Liver (tissue), 9 donors: ENCODE measurements around the gene NRROS. TPM values are rescaled to one million over a fixed set of nuclear protein-coding genes. Genes with fewer than 3 reads are reported as not detected.

Experiments
- DNase-seq: peaks from one replicate; pipeline ENCODE4 v3.0.0-alpha.2; 2017; ENCODE audit warnings: low spot score
- H3K27ac ChIP-seq, 2 donors: one replicate each; pipeline ENCODE4 v1.7.0; 2013; ENCODE audit warnings: inconsistent platforms in 2 of 2, low read length in 2 of 2, control low read depth in 1 of 2, low read depth in 1 of 2, mild to moderate bottlenecking in 1 of 2
- H3K27me3 ChIP-seq, 4 donors: one replicate each; pipeline versions ENCODE4 v1.6.1 to v1.7.0; 2013; ENCODE audit warnings: low read length in 3 of 4, inconsistent platforms in 1 of 4, mild to moderate bottlenecking in 1 of 4, moderate library complexity in 1 of 4; ENCODE audit not compliant: control insufficient read depth in 4 of 4, insufficient read depth in 4 of 4
- H3K36me3 ChIP-seq, 4 donors: one replicate each; pipeline versions ENCODE4 v1.6.1 to v1.7.0; 2013; ENCODE audit warnings: low read length in 3 of 4, mild to moderate bottlenecking in 3 of 4, low read depth in 1 of 4, moderate library complexity in 1 of 4; ENCODE audit not compliant: control insufficient read depth in 4 of 4, insufficient read depth in 3 of 4
- H3K4me1 ChIP-seq, 4 donors: one replicate each; pipeline versions ENCODE4 v1.6.1 to v1.7.0; 2013; ENCODE audit warnings: low read length in 3 of 4, mild to moderate bottlenecking in 3 of 4, moderate library complexity in 1 of 4; ENCODE audit not compliant: control insufficient read depth in 4 of 4, insufficient read depth in 4 of 4
- H3K4me3 ChIP-seq, 3 donors: one replicate each; pipeline versions ENCODE4 v1.6.1 to v1.7.0; 2013; ENCODE audit warnings: low read length in 3 of 3, control low read depth in 1 of 3, low read depth in 1 of 3, mild to moderate bottlenecking in 1 of 3
- H3K9ac ChIP-seq, 2 donors: one replicate each; pipeline ENCODE4 v1.7.0; 2013; ENCODE audit warnings: low read length in 2 of 2, mild to moderate bottlenecking in 2 of 2, moderate library complexity in 2 of 2, control low read depth in 1 of 2, low read depth in 1 of 2
- H3K9me3 ChIP-seq, 4 donors: one replicate each; pipeline versions ENCODE4 v1.6.1 to v1.7.0; 2013; ENCODE audit warnings: low read length in 3 of 4; ENCODE audit not compliant: control insufficient read depth in 4 of 4
- ATF3 ChIP-seq: IDR thresholded peaks from 2 replicates; pipeline ENCODE4 v1.6.1; 2016; ENCODE audit warnings: antibody characterized with exemption
- CTCF ChIP-seq: fragments of 150-350 bp; IDR thresholded peaks from 2 replicates; pipeline ENCODE4 v1.5.1; 2017; ENCODE audit warnings: improper control_type of control experiment, low read depth, low read length; ENCODE audit not compliant: missing input control
- EGR1 ChIP-seq, 2 donors: IDR thresholded peaks; 2 replicates each; pipeline ENCODE4 v1.6.1; 2016 to 2018; ENCODE audit warnings: antibody characterized with exemption in 2 of 2, low read depth in 2 of 2
- FOXA1 ChIP-seq: IDR thresholded peaks from 2 replicates; pipeline ENCODE4 v1.6.1; 2016; ENCODE audit warnings: antibody characterized with exemption
- FOXA2 ChIP-seq: IDR thresholded peaks from 2 replicates; pipeline ENCODE4 v1.6.1; 2016; ENCODE audit warnings: antibody characterized with exemption
- GABPA ChIP-seq, 2 donors: IDR thresholded peaks in 1 of 2; conservative IDR thresholded peaks in 1 of 2; 2 replicates each; pipeline ENCODE4 v1.6.1; 2016; ENCODE audit warnings: antibody characterized with exemption in 2 of 2, mild to moderate bottlenecking in 1 of 2, moderate library complexity in 1 of 2
- HNF4A ChIP-seq, 2 donors: conservative IDR thresholded peaks; 2 replicates each; pipeline ENCODE4 v1.6.1; 2016; ENCODE audit warnings: antibody characterized with exemption in 2 of 2, mild to moderate bottlenecking in 2 of 2
- HNF4G ChIP-seq: IDR thresholded peaks from 2 replicates; pipeline ENCODE4 v1.6.1; 2016; ENCODE audit warnings: antibody characterized with exemption
- JUND ChIP-seq, 2 donors: IDR thresholded peaks; 2 replicates each; pipeline ENCODE4 v1.6.1; 2016; ENCODE audit warnings: antibody characterized with exemption in 2 of 2
- MAX ChIP-seq: IDR thresholded peaks from 2 replicates; pipeline ENCODE4 v1.6.1; 2016; ENCODE audit warnings: antibody characterized with exemption
- NR2F2 ChIP-seq: IDR thresholded peaks from 2 replicates; pipeline ENCODE4 v1.6.1; 2016; ENCODE audit warnings: antibody characterized with exemption
- RAD21 ChIP-seq, 2 donors: IDR thresholded peaks; 2 replicates each; pipeline ENCODE4 v1.6.1; 2016; ENCODE audit warnings: antibody characterized with exemption in 2 of 2, mild to moderate bottlenecking in 2 of 2
- REST ChIP-seq: IDR thresholded peaks from 2 replicates; pipeline ENCODE4 v1.6.1; 2016; ENCODE audit warnings: antibody characterized with exemption, mild to moderate bottlenecking
- RXRA ChIP-seq, 2 donors: IDR thresholded peaks; 2 replicates each; pipeline ENCODE4 v1.6.1; 2017 to 2018; ENCODE audit warnings: antibody characterized with exemption in 2 of 2, mild to moderate bottlenecking in 1 of 2
- SP1 ChIP-seq: IDR thresholded peaks from 2 replicates; pipeline ENCODE4 v1.6.1; 2018; ENCODE audit warnings: antibody characterized with exemption, mild to moderate bottlenecking
- TAF1 ChIP-seq: conservative IDR thresholded peaks from 2 replicates; pipeline ENCODE4 v1.6.1; 2016; ENCODE audit warnings: antibody characterized with exemption, mild to moderate bottlenecking
- YY1 ChIP-seq: IDR thresholded peaks from 2 replicates; pipeline ENCODE4 v1.6.1; 2016; ENCODE audit warnings: antibody characterized with exemption, mild to moderate bottlenecking
- ZBTB33 ChIP-seq: IDR thresholded peaks from 2 replicates; pipeline ENCODE4 v1.6.1; 2016; ENCODE audit warnings: antibody characterized with exemption
- WGBS: extraction: QIAGEN DNeasy Blood & Tissue Kit; methylation state at CpG from one replicate; pipeline ENCODE4 v1.1.7; 2013; 5-methylcytosine and 5-hydroxymethylcytosine counted together
- polyA plus RNA-seq, 2 donors: library from polyadenylated mRNA; stranded (reverse) in 1 of 2; unstranded in 1 of 2; fragments of 200-250 nt in 1 of 2; fragments of >200 nt in 1 of 2; fragmentation: Nextera tagmentation in 1 of 2; extraction: Ambion mirVana in 1 of 2; gene quantifications; one replicate each; pipeline versions ENCODE4 v1.2.1 to v1.2.3, GENCODE V29; 2013 to 2015
- total RNA-seq, 2 donors: library from RNA; depleted of rRNA; stranded (reverse); fragments of >200 nt; gene quantifications; one replicate each; pipeline ENCODE4 v1.2.3, GENCODE V29; 2014
- donor health status: healthy.
- donor health status: healthy.
- donor health status: healthy.
- donor health status: healthy.
- donor health status: healthy.

NRROS gene
- total and polyA plus RNA-seq, 4 donors = 0.82 to 9.2 (median 3.0) TPM

- no peak overlapping the region for H3K9ac ChIP-seq
- TF ChIP-seq RXRA (IDR thresholded peaks at IDR 0.05) = no peak
- 90% methylated on average over 7 of the region's 7 CpGs for WGBS
- H3K9me3 ChIP-seq = no peaks in the 10 kb centered on the region
- H3K4me1 ChIP-seq = peaks cover 0 to 4% (median 0%) of the 10 kb centered on the region in 4 donors
- H3K4me3 ChIP-seq = no peak overlapping the region
- H3K27me3 ChIP-seq = no peaks in the 10 kb centered on the region
- H3K27ac ChIP-seq = no peak overlapping the region
- no peak for DNase-seq
- no peaks in the 10 kb centered on the region for H3K36me3 ChIP-seq
These were observed 15.2 kb downstream of the NRROS start for GRCh38 chr3:196654735-196655090.

GRCh38 chr3:196655496-196655895, 16.0 kb downstream of the NRROS start:
- no peak for TF ChIP-seq SP1
- no peak for TF ChIP-seq REST
- TF ChIP-seq HNF4A (conservative IDR thresholded peaks at IDR 0.05) = no peak
- no peak for TF ChIP-seq GABPA (IDR thresholded peaks at IDR 0.05 in 1 of 2, conservative IDR thresholded peaks at IDR 0.05 in 1 of 2)
- no peak for TF ChIP-seq ZBTB33
- TF ChIP-seq HNF4G = no peak
- TF ChIP-seq FOXA2 = no peak
- no peak for TF ChIP-seq JUND (IDR thresholded peaks at IDR 0.05)
- no peak for TF ChIP-seq NR2F2
- TF ChIP-seq MAX = no peak
- TF ChIP-seq FOXA1 = no peak
- TF ChIP-seq YY1 = no peak
- no peak for TF ChIP-seq TAF1
- TF ChIP-seq ATF3 = no peak
- TF ChIP-seq EGR1 (IDR thresholded peaks at IDR 0.05; ENCODE audit: low read depth in 2 of 2) = no peak
- no peak for TF ChIP-seq CTCF
- no peak for TF ChIP-seq RAD21 (IDR thresholded peaks at IDR 0.05)
- TF ChIP-seq RXRA (IDR thresholded peaks at IDR 0.05) = no peak
- 95% methylated on average over 12 of the region's 12 CpGs for WGBS
- Histone ChIP-seq H3K4me3 (no peak overlapping the region), H3K27me3 (no peaks in the 10 kb centered on the region), H3K36me3 (no peaks in the 10 kb centered on the region), H3K27ac (no peak overlapping the region), H3K9ac (no peak overlapping the region), H3K9me3 (no peaks in the 10 kb centered on the region), H3K4me1 (peaks cover 0 to 4% (median 0%) of the 10 kb centered on the region in 4 donors)
- DNase-seq = no peak
